ENCODE measurements around the gene CEBPG. TPM values are rescaled to one million over a fixed set of nuclear protein-coding genes. Genes with fewer than 3 reads are reported as not detected.

Gene CEBPG
- total and polyA plus RNA-seq, 11 donors: 11.8 to 30.7 (median 14.7) TPM

DNA sequence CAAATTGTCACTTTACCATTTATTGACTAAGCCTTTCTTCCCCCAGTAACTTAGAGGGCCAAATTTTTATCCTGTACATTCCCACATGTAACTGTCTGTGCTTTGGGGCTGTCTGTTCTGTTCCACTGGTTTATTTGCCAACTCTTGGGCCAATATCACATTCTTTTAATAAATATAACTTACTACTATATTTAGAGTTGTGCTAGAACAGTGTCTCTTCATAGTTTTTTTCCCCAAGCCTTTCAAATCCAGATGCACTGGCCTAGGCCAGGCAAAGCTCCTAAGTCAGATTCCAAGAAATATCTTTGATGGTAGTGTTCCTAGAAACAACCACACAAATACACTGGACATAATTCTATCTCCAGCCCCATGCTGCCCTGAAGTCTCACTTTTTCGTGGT is 16.0 kb upstream of the CEBPG start:
- Histone ChIP-seq H3K27me3 (no peaks in the 10 kb centered on the region), H3K27ac (no peak overlapping the region), H3K4me3 (no peak overlapping the region), H3K9me3 (peaks cover 0 to 13% (median 0%) of the 10 kb centered on the region in 12 donors), H3K36me3 (no peaks in the 10 kb centered on the region), H3K4me1 (no peaks in the 10 kb centered on the region)
- DNase-seq: no peak
- TF ChIP-seq POLR2A (IDR thresholded peaks at IDR 0.05): no peak
- TF ChIP-seq, protein P1, sequence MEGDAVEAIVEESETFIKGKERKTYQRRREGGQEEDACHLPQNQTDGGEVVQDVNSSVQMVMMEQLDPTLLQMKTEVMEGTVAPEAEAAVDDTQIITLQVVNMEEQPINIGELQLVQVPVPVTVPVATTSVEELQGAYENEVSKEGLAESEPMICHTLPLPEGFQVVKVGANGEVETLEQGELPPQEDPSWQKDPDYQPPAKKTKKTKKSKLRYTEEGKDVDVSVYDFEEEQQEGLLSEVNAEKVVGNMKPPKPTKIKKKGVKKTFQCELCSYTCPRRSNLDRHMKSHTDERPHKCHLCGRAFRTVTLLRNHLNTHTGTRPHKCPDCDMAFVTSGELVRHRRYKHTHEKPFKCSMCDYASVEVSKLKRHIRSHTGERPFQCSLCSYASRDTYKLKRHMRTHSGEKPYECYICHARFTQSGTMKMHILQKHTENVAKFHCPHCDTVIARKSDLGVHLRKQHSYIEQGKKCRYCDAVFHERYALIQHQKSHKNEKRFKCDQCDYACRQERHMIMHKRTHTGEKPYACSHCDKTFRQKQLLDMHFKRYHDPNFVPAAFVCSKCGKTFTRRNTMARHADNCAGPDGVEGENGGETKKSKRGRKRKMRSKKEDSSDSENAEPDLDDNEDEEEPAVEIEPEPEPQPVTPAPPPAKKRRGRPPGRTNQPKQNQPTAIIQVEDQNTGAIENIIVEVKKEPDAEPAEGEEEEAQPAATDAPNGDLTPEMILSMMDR (IDR thresholded peaks at IDR 0.05): no peak
- WGBS, 4 donors: 33 to 58% (median 46%) methylated on average over 1 of the region's 1 CpG
- intact Hi-C loops (cut with DNase I): loop anchor here in 1 of 10 donors (10.0 kb wide), 1 partner anchor 47 kb away; no protein-coding TSS in a partner anchor
- ATAC-seq: no peak

DNA sequence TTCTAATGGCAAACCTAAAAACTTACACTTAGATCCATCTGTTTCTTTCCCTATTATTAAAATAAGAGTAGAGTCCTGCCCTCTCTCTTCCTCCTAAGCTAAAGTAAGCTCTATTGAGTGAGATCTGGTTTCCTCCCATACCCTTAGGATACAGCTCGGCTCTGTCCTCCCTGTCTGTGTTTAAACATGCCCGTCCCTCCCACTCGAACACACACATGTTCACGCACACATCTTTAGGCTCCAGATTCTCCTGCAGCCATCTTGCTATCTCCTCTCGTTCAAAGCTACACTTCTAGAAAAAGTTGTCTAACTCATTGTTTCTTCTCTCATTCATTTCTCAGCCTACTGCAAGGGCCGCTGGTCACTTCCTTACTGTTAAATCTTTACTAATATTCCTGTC is 15.1 kb upstream of the CEBPG start:
- ATAC-seq: no peak
- Histone ChIP-seq H3K36me3 (no peaks in the 10 kb centered on the region), H3K9me3 (peaks cover 0 to 13% (median 0%) of the 10 kb centered on the region in 12 donors), H3K4me1 (no peaks in the 10 kb centered on the region), H3K27me3 (no peaks in the 10 kb centered on the region), H3K4me3 (no peak overlapping the region), H3K27ac (no peak overlapping the region)
- TF ChIP-seq POLR2A (IDR thresholded peaks at IDR 0.05): no peak
- TF ChIP-seq, protein P1 (IDR thresholded peaks at IDR 0.05): no peak
- 78 to 83% (median 82%) methylated on average over 6 of the region's 6 CpGs for WGBS, 4 donors
- intact Hi-C loops (cut with DNase I): loop anchor here in 1 of 10 donors (10.0 kb wide), 1 partner anchor 46 kb away; no protein-coding TSS in a partner anchor
- no peak for DNase-seq

- no peak overlapping the region for H3K27ac ChIP-seq
- H3K4me1 ChIP-seq: no peaks in the 10 kb centered on the region
- no peak overlapping the region for H3K4me3 ChIP-seq
- H3K36me3 ChIP-seq: no peaks in the 10 kb centered on the region
- H3K9me3 ChIP-seq: peaks cover 0 to 13% (median 0%) of the 10 kb centered on the region in 12 donors
- DNase-seq (no peak), ATAC-seq (no peak)
- H3K27me3 ChIP-seq: peaks cover 0 to 4% (median 0%) of the 10 kb centered on the region in 9 donors
- intact Hi-C loops (cut with DNase I): loop anchor here in 1 of 10 donors (10.0 kb wide), 1 partner anchor 45 kb away; no protein-coding TSS in a partner anchor
- TF ChIP-seq POLR2A (IDR thresholded peaks at IDR 0.05): no peak
- 75 to 84% (median 77%) methylated on average over 3 of the region's 3 CpGs for WGBS, 4 donors
Observed at GRCh38 chr19:33359581-33359980, 13.9 kb upstream of the CEBPG start.

DNA sequence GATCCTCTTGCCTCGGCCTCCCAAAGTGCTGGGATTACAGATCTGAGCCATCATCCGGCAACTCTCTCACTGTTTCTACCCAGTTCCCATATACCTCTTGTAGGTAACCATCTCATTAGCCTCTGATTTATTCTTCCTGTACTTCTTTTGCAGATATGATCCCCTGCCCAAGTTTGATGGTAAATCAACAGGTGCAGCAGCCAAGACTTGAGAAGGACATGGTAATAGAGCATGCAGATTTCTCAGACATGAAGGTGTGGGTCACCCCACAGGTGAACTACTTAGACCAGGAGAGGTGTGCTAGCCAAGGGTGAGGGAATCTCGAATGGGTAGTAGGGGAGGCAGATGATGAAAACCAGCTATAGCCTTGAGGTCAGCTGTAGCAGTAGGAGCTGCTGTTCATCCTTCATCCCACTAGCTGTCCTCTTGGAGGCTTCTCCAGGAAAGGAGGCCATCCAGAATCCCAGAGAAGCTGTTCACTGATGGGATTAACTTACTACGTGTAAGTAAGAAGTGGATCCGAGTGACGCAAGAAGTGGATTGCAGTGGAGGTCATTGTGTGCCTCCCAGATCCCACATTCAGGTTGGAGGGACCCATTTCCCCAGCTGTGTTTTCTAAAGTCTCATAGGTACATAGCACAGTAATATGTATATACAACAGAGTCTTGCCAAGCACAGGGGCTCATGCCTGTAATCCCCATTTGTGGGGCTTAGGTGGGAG is 10.8 kb upstream of the CEBPG start:
- DNase-seq: no peak
- H3K4me3 ChIP-seq: no peak overlapping the region
- no peaks in the 10 kb centered on the region for H3K4me1 ChIP-seq
- no peaks in the 10 kb centered on the region for H3K9me3 ChIP-seq
- 85 to 86% (median 86%) methylated on average over 6 of the region's 6 CpGs for WGBS, 4 donors
- no peak for TF ChIP-seq POLR2A (IDR thresholded peaks at IDR 0.05)
- TF ChIP-seq, protein P1 (IDR thresholded peaks at IDR 0.05): no peak
- intact Hi-C loops (cut with DNase I): no loop called here
- H3K27me3 ChIP-seq: peaks cover 0 to 11% (median 0%) of the 10 kb centered on the region in 9 donors
- no peak for ATAC-seq
- no peak overlapping the region for H3K27ac ChIP-seq
- H3K36me3 ChIP-seq: no peaks in the 10 kb centered on the region

Measured in heart left ventricle (tissue), 16 donors.